OCI-LY1 (cell line): Measurements from ENCODE around the gene SEPTIN2.
"Not testable (repeated sequence)": the region's sequence is repeated elsewhere in the genome, so short reads cannot be mapped to it uniquely, and the experiment has no call there.

ENCODE experiments used
- EZH2 ChIP-seq: fragments of 200-600 bp; sonication (generic), shearing (Covaris generic); IDR thresholded peaks from 2 replicates; pipeline ENCODE4 v1.8.0; 2017; ENCODE audit warnings: borderline replicate concordance, mixed run types, mild to moderate bottlenecking, antibody characterized with exemption, low read length, moderate library complexity, mixed read lengths
- TF ChIP-seq, protein P1 (sequence below): fragments of 200-600 bp; sonication (generic), shearing (Covaris generic); IDR thresholded peaks from 2 replicates; pipeline ENCODE4 v1.5.1; 2017; ENCODE audit warnings: mild to moderate bottlenecking, antibody characterized with exemption, low read length, moderate library complexity, mixed read lengths

DNA sequence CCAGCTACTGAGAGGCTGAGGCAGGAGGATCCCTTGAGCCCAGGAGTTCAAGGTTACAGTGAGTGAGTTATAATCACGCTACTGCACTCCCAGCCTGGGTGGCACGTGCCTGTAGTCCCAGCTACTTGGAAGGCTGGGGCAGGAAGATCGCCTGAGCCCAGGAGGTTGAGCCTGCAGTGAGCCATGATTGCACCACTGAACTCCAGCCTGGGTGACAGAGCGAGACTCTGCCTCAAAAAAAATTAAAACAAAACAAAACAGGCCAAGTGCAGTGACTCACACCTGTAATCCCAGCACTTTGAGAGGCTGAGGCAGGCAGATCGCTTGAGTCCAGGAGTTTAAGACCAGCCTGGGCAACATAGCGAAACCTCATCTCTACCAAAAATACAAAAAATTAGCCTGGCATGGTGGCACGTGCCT, 22.3 kb upstream of the SEPTIN2 start:
- TF ChIP-seq, protein P1, sequence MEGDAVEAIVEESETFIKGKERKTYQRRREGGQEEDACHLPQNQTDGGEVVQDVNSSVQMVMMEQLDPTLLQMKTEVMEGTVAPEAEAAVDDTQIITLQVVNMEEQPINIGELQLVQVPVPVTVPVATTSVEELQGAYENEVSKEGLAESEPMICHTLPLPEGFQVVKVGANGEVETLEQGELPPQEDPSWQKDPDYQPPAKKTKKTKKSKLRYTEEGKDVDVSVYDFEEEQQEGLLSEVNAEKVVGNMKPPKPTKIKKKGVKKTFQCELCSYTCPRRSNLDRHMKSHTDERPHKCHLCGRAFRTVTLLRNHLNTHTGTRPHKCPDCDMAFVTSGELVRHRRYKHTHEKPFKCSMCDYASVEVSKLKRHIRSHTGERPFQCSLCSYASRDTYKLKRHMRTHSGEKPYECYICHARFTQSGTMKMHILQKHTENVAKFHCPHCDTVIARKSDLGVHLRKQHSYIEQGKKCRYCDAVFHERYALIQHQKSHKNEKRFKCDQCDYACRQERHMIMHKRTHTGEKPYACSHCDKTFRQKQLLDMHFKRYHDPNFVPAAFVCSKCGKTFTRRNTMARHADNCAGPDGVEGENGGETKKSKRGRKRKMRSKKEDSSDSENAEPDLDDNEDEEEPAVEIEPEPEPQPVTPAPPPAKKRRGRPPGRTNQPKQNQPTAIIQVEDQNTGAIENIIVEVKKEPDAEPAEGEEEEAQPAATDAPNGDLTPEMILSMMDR, result not testable (repeated sequence)
- TF ChIP-seq EZH2, result not testable (repeated sequence)
